IPS-20b (cell line): Measurements from ENCODE around the gene RELN.
"Not testable (repeated sequence)": the region's sequence is repeated elsewhere in the genome, so short reads cannot be mapped to it uniquely, and the experiment has no call there.

ENCODE experiments used
- H3K27ac ChIP-seq: one replicate; pipeline ENCODE4 v1.5.1; 2013; ENCODE audit warnings: low read length
- H3K27me3 ChIP-seq: 2 replicates; pipeline ENCODE4 v1.6.1; 2013; ENCODE audit warnings: mild to moderate bottlenecking, low read length, inconsistent platforms; ENCODE audit not compliant: insufficient read depth
- H3K36me3 ChIP-seq: 2 replicates; pipeline ENCODE4 v1.6.1; 2013; ENCODE audit warnings: low read depth, mild to moderate bottlenecking, inconsistent platforms, low read length, moderate library complexity; ENCODE audit not compliant: insufficient read depth
- H3K4me1 ChIP-seq: 2 replicates; pipeline ENCODE4 v1.6.1; 2013; ENCODE audit warnings: mild to moderate bottlenecking, control low read depth, inconsistent platforms, low read length, moderate library complexity; ENCODE audit not compliant: insufficient read depth
- H3K4me3 ChIP-seq: 2 replicates; pipeline ENCODE4 v1.5.1; 2013; ENCODE audit warnings: mild to moderate bottlenecking, low read length, inconsistent platforms
- H3K9ac ChIP-seq: 2 replicates; pipeline ENCODE4 v1.6.1; 2013; ENCODE audit warnings: low read depth, mild to moderate bottlenecking, inconsistent platforms, low read length, moderate library complexity
- H3K9me3 ChIP-seq: 2 replicates; pipeline ENCODE4 v1.6.1; 2013; ENCODE audit warnings: mild to moderate bottlenecking, low read depth, low read length, inconsistent platforms; ENCODE audit not compliant: insufficient read depth

The RELN gene

DNA sequence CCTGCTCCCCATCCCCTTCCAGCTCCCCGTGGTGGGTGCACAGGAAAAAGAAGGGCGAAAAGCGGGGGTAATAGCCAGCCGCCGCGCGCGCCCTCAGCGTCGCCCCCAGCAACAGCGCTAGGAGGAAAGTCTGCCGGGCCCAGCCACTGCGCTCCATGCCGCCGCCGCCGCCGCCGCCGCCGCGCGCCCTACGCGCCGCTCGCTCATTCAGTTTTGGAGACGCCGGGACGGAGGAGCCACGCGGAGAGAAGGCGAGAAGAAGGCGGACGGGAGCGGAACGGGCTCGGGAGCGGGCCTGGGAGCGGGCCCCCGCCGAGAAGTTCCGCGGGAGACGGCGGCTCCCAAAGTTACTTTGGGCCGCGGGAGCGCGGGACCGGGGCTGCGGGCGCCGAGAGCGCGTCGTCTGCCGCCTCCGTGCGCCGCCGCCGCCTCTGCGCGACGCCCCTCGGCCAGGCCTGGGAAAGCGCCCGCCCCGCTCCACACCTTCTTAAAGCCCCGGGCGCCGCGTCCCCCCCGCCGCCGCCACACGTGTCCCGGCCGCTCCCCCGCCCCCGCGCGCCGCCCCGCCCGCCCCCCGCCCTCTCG, at the start of gene RELN:
RELN (minus strand) TSS at position 459 of the 585 bp plus-strand sequence; CDS start at position 157, 302 bp downstream.
- Histone ChIP-seq H3K9me3 (no peaks in the 10 kb centered on the region), H3K4me3 (peak within 1 kb of the TSS; percentile 70), H3K27me3 (peaks cover 75% of the 10 kb centered on the region), H3K4me1 (no peaks in the 10 kb centered on the region; the same call in 1 of the 2 replicates), H3K27ac (no peak within 1 kb of the TSS), H3K36me3 (no peaks in the 10 kb centered on the region), H3K9ac (no peak within 1 kb of the TSS)

DNA sequence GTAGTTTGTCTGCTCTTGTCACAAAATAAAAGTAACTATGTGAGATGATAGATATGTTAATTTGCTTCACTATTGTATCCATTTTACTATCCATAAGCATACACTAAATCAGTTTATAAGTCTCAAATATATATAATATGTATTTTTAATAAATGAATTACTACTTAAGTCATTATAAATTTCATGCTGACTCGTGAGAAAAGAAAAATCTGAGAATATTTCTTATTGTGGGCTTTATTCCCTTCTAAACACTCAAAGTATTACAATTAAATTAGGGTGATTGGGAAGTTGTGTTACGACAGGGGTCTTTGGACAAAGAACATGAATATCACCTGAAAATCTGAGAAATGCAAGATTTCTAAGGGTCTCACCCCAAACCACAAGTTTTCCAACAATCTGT, 48.7 kb upstream of the RELN start:
- H3K9ac ChIP-seq = no peak overlapping the region
- H3K27me3 ChIP-seq = no peaks in the 10 kb centered on the region
- no peak overlapping the region for H3K27ac ChIP-seq
- no peak overlapping the region for H3K4me3 ChIP-seq
- peaks cover 9% of the 10 kb centered on the region; the same call in 1 of the 2 replicates for H3K9me3 ChIP-seq
- H3K4me1 ChIP-seq = peaks cover 6% of the 10 kb centered on the region; the same call in 1 of the 2 replicates
- no peaks in the 10 kb centered on the region for H3K36me3 ChIP-seq

DNA sequence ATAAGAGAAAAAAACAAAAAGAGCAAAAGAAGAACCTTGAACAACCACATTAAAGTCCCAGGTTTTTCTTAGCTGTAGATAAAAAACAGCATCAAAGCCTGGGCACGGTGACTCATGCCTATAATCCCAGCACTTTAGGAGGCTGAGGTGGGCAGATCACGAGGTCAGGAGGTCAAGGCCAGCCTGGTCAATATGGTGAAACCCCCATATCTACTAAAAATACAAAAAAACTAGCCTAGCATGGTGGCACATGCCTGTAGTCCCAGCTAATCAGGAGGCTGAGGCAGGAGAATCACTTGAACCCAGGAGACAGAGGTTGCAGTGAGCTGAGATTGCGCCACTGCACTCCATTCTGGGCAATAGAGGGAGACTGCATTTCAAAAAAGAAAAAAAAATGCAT, 47.4 kb upstream of the RELN start:
- H3K9me3 ChIP-seq, H3K4me1 ChIP-seq, H3K9ac ChIP-seq, H3K4me3 ChIP-seq, H3K27me3 ChIP-seq, H3K36me3 ChIP-seq, H3K27ac ChIP-seq: not testable (repeated sequence)

DNA sequence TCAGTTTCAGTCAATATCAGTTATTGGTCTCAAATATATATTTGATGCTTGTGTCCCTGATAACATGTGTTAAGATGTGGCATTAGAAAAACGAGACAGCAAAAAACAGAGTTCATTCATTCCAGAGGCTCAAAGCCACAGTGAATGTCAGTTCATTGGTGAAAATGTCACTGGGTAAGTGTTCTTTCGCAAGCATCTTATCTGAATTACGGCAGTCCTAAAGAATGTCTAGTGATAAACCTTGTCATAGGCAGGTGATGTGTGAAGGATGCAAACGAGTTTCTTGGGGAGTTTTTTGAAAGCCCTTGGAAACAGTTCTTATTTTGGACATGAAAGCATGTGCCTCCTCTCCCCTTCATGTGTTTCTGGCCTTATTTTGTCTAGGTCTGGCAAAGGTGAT, 45.9 kb upstream of the RELN start:
- no peaks in the 10 kb centered on the region for H3K4me1 ChIP-seq
- no peak overlapping the region for H3K4me3 ChIP-seq
- H3K36me3 ChIP-seq = no peaks in the 10 kb centered on the region
- H3K27me3 ChIP-seq = no peaks in the 10 kb centered on the region
- no peak overlapping the region for H3K27ac ChIP-seq
- no peak overlapping the region for H3K9ac ChIP-seq
- peaks cover 9% of the 10 kb centered on the region; the same call in 1 of the 2 replicates for H3K9me3 ChIP-seq

DNA sequence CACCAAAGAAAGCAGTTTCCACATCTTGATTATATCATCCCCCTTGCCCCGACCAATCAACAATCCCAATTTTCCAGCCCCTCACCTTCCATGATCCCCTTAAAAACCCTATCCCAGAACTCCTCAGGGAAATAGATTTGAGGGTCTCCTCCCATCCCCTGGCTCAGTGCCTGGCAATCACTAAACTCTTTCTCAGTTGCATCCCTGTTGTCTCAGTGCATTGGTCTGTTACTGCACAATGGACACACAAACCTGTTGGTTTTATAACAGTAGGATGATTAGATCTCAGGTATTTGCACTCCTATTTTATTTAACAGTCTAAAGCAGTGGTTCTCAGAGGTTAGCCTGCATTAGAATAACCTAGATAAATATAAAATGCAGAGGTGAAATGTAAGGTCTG, 45.2 kb upstream of the RELN start:
- Histone ChIP-seq H3K4me1 (no peaks in the 10 kb centered on the region), H3K27ac (no peak overlapping the region), H3K9me3 (peaks cover 9% of the 10 kb centered on the region; the same call in 1 of the 2 replicates), H3K36me3 (no peaks in the 10 kb centered on the region), H3K4me3 (no peak overlapping the region), H3K27me3 (no peaks in the 10 kb centered on the region), H3K9ac (no peak overlapping the region)

DNA sequence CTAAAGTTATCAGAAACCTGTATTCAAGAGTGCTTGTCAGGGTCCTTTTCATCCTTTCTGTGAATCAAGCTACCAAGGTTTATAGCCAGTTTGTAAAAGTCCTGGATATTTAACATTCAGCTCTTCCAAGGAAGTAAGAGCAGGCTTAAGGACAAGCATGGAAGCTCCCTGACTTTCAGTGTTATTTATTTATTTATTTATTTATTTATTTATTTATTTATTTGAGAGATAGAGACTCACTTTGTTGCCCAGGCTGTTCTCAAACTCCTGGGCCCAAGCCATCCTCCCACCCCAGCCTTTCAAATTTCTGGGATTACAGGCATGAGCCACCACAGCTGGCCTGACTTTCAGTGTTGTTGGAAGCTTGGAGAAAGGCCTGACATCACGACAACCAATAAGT, 44.4 kb upstream of the RELN start:
- Histone ChIP-seq H3K9ac (no peak overlapping the region), H3K27ac (no peak overlapping the region), H3K9me3 (peaks cover 9% of the 10 kb centered on the region; the same call in 1 of the 2 replicates), H3K4me3 (no peak overlapping the region), H3K27me3 (no peaks in the 10 kb centered on the region), H3K36me3 (no peaks in the 10 kb centered on the region), H3K4me1 (no peaks in the 10 kb centered on the region)

DNA sequence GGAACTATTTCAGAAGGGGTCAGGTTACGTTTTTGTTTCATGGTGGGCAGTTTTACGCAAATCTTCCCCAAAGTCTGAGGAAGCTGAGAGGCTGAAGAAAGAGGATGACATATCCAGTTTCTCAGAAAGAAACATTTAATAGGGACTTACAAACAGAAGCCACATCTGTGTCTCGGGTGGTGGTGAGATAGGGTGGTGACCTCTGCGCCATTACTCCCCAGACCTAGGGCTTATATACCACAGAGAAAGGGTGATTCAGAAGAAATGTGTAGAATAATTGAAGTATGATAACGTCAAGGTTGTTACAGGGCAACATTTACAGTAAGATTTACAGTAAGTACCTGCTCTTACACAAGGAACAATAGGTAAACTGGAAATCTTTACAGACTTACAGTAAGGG, 43.0 kb upstream of the RELN start:
- H3K36me3 ChIP-seq = no peaks in the 10 kb centered on the region
- peaks cover 9% of the 10 kb centered on the region; the same call in 1 of the 2 replicates for H3K9me3 ChIP-seq
- no peaks in the 10 kb centered on the region for H3K4me1 ChIP-seq
- H3K27ac ChIP-seq = no peak overlapping the region
- no peak overlapping the region for H3K9ac ChIP-seq
- no peaks in the 10 kb centered on the region for H3K27me3 ChIP-seq
- H3K4me3 ChIP-seq = no peak overlapping the region

DNA sequence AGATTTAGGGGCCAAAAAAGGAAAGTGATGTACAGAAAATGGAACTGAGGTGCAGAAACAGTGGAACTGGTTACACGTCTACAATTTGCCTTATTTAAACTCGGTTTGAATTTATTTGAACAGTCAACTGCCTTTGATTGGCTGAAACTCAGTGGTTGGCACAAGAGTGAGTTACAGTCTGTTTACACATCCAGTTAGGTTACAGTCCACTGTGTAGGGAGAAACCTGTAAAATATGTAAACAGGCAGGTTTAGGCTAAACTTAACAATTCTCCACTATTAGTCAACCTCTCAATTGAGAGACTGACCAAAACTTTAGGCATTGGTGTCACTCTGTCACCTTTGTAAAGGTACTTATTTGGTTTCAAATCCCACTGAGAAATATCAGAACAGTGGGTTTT, 40.3 kb upstream of the RELN start:
- no peak overlapping the region for H3K4me3 ChIP-seq
- peaks cover 3% of the 10 kb centered on the region; the same call in 1 of the 2 replicates for H3K9me3 ChIP-seq
- H3K27ac ChIP-seq = no peak overlapping the region
- no peaks in the 10 kb centered on the region for H3K4me1 ChIP-seq
- H3K27me3 ChIP-seq = no peaks in the 10 kb centered on the region
- no peak overlapping the region for H3K9ac ChIP-seq
- no peaks in the 10 kb centered on the region for H3K36me3 ChIP-seq

DNA sequence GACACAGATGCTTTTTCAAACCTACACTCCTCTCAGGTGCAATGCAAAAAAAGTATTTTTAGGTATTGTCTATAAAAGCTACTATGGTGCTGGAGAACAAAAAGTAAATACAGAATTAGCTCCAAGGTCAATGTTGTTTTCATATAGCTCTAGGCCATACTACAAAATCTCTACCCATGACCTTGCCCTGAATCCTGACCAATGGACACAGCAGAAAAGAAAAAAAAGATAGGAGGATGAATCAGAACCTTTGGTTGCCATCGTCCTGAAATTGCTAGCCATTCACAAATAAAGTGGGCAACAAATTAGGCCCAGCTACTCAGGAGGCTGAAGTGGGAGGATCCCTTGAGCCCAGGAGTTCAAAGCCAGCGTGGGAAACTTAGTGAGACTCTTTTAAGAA, 35.2 kb upstream of the RELN start:
- Histone ChIP-seq H3K27ac (no peak overlapping the region), H3K9me3 (no peaks in the 10 kb centered on the region), H3K4me1 (no peaks in the 10 kb centered on the region), H3K27me3 (no peaks in the 10 kb centered on the region), H3K36me3 (no peaks in the 10 kb centered on the region), H3K4me3 (no peak overlapping the region), H3K9ac (no peak overlapping the region)

DNA sequence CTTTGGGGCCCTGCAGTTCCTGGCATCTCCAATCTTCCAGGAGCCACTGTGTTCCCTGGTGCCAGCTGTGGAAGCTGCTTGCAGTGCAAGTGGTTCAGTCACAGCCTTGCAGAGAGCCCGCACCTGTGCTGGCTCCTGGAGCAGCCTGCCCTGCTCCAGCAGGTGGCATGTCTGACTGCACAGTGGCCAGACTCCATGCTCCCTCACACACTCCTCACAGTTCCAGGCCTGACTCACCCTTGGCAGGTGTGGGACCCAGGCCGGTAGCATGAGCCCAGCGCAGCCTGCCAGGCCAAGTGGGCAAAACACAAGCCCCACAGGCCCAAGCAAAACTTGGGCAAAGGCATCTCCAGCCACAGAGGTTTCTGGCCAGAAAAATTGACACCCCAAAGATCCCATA, 33.6 kb upstream of the RELN start:
- Histone ChIP-seq H3K9me3 (no peaks in the 10 kb centered on the region), H3K27me3 (no peaks in the 10 kb centered on the region), H3K9ac (no peak overlapping the region), H3K4me3 (no peak overlapping the region), H3K27ac (no peak overlapping the region), H3K36me3 (no peaks in the 10 kb centered on the region), H3K4me1 (no peaks in the 10 kb centered on the region)

DNA sequence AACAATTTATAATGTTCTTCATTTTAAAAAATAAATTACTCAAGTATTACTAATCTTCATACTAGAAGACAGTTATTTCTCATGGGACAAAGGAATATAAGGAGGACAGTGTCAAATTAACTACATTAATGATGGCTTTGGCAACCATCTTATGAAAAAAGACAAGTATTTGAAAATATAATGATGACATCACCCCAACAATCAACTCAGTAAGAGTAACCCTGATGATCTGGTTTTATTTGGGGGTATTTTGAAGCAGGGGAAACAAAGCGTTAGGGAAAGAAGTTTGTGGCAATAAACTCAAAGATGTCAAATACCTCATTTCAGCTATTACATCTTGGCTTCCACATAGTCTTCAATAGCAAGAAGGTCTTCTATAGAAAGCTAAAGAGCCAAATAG, 29.0 kb upstream of the RELN start:
- no peak overlapping the region for H3K27ac ChIP-seq
- H3K9me3 ChIP-seq = no peaks in the 10 kb centered on the region
- H3K4me1 ChIP-seq = no peaks in the 10 kb centered on the region
- H3K27me3 ChIP-seq = no peaks in the 10 kb centered on the region
- H3K36me3 ChIP-seq = no peaks in the 10 kb centered on the region
- H3K4me3 ChIP-seq = no peak overlapping the region
- no peak overlapping the region for H3K9ac ChIP-seq

DNA sequence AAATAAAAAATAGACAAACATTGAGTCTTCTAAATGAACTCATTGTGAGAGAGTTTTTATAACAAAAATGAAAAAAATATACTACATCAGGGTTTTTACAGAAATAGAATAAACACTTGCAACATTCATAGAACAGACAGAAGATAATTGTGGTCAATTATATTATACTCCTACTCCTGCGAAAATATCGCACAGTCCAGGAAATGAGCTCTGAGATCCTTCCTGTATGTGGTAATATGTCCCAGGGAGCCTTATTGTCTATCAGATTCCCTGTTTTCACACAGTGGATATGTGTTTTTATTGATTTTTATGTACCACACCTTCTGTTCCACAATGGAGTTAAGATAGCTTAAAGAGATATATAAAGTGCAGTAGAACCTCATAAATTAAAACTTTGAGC, 27.5 kb upstream of the RELN start:
- no peak overlapping the region for H3K4me3 ChIP-seq
- no peak overlapping the region for H3K9ac ChIP-seq
- no peak overlapping the region for H3K27ac ChIP-seq
- no peaks in the 10 kb centered on the region for H3K27me3 ChIP-seq
- no peaks in the 10 kb centered on the region for H3K4me1 ChIP-seq
- no peaks in the 10 kb centered on the region for H3K36me3 ChIP-seq
- no peaks in the 10 kb centered on the region for H3K9me3 ChIP-seq
